GM18909 (cell line): Measurements from ENCODE around the gene RIMKLB.
"Not testable (repeated sequence)": the region's sequence is repeated elsewhere in the genome, so short reads cannot be mapped to it uniquely, and the experiment has no call there.

Experiments
- ATAC-seq: cut with Tn5 transposase; IDR thresholded peaks from one replicate; pipeline ENCODE4 v1.9.1; 2021; ENCODE audit warnings: mild to moderate bottlenecking; ENCODE audit not compliant: unreplicated experiment, poor library complexity

RIMKLB gene

DNA sequence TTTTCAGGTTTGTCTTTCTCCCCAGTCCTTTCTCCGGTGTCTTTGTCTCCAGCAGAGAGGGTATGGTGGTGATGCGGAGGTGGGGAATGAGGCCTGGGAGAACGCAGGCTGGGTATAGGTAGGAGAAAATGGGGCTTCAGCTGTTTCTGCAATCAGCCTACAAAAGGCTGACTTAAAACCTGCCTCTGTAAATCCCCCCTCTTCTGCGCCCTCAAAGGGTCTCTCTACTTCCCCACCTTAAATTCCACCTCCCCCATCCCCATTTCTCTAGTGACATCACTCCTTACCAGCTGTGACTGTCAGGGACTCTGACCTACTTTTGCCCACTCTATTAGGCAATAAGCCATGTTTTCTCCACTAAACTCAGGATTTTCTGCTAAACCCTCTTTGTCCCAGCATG is 8.1 kb upstream of the RIMKLB start:
- no peak for ATAC-seq

DNA sequence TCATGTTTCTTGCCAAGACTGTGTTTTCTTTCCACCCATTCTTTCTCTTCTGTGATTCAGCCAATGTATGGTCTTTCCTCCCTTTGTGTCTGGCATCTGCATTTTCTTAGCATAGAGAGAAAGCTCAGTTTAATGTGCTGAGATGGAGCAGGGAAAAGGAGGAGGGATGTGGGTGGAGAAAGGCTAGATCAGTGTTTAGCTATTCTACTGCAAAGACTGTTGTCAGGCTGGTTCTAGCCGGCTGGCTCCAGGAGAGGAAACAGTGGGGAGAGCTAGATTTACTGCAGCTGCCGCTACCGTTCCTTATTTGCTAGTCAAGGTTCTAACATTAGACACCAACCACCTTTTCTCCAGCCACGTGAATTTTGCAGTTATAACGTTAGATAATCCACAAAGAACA is 5.2 kb upstream of the RIMKLB start:
- ATAC-seq, result no peak

DNA sequence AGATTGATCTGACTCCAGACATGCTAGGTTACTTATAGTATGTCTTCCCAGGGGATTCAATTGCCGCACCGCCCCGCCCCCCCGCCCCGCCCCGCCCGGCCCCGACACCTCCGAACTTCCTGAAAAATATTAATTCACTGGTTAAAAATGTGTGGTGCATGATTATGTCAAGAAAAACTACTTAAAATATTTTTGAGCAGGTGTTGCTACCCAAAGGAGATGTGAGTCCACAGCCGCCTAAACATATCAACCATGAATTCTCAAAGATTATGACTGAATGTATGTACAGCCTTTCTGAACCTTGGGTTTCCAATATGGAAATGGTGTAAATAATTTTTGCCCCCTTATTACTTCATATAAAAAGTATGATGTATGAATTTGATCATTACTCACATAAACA is 2.7 kb upstream of the RIMKLB start:
- ATAC-seq, result no peak

DNA sequence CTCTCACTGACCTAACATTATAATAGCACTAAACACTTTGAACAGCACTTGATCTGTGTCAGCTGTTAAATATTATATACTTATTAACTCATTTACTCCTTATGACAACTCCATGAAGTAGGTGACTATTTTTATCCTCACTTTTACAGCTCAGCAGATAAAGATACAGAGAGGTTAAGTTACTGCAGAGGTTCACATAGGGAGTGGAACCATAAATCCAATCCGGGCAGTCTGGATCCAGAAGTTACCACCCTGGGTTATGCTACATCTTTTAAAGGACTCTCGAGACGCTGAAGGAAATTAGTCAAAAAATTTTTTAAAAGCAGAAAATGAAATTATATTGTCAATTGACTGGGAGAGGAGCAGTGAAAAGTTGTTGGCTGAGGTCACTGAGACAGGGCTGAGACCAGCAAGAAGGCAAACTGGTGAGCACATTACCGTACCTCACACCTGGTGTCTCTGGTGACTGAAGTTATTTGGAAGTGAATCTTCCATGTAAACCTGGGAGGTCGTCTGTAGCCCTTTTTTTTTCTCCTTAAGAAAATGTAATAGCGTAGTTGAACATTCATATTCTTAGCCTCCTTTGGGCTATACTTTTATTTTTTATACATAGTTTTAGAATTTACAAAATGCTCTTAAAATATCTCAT is 1.2 kb upstream of the RIMKLB start:
- ATAC-seq, result no peak

DNA sequence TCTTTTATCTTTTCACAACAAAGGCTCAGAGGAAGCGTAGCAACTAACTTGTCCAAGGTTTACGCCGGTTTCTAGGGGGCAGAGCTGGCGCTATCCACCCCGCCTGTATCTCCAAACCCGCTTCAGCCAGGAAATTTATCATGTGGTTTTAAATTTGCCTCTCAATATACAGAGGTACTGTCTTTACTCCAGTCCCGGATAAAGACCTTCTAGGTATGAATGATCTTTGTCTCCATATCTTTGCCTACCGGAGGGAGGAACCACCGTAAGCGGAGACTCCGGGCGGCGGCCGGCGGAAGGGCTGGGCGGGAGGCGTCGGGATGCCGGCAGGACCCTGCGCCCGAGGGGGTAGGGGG is 693 bp upstream of the RIMKLB start:
- ATAC-seq, result peak; percentile 29

DNA sequence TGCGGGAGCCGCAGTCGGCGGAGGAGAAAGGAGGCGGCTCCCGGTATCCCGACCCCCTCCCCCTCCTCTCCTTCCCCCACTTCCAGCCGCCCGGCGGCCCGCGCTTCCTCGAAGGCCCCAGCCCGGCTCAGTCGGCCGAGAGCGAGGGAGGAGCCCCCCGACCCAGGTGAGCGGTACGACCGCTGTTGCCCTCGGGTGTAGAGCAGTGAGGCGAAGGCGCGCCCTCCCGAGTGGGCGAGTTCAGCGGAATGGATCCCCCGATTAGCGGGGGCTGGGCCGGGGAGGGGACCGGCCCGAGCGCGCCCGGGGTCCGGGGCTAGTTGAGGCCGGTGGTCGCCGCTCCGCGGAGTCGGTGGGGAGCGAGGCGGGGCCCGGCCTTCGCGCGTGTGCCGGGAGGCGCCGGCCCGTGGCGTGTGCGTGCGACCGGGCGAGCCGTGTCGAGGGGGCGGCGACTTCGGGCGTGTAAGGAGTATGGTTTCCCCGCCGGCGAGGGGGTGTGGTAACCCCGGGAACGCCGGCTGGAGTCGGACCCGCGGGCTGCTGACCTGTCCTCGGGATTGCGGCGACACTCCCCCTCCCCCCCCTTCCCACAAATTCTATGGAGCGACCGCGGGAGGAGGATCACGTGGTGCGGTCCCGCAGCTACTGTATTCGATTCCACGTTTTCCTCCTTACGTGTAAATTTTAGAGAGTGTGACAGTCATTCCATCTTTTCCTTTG is 501 bp downstream of the RIMKLB start:
- peak; percentile 46 for ATAC-seq

DNA sequence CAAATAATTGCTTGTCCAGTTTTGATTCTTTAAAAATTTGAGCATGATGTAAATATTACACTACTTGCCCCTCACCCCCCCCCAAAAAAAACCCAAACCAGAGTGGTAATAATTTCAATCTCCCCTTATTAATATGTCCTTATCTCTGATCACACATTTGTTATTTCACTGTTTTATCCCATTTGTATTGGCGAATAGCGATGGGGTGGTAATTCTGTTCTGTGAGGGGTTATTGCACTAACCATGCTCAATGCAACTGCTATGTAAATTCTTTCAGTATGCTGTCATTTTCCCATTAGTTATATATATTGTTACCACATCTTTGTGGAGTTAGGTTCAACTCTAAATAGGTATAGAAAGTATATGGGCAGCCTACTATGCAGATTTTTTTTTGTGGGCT is 1.1 kb downstream of the RIMKLB start:
- no peak for ATAC-seq

DNA sequence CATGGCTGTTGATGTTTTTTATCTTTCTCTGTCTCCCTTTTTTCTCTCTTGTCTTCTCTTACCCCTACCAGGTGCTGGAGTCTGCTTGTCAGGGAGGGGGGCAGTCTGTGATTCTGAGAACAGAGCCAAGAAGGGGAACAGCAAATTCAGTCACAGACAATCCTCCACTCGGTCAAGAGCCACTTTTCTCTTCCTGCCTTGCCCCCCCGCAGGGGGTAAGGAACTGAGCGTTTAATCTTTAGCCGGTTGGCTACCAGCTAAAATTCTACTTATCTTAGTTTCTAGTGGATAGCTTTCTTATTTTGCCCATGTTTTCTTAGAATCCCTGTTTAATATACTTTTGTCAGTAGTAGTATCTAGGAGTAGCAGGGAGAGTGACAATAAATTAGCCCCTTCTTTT is 1.9 kb downstream of the RIMKLB start:
- ATAC-seq, result no peak

DNA sequence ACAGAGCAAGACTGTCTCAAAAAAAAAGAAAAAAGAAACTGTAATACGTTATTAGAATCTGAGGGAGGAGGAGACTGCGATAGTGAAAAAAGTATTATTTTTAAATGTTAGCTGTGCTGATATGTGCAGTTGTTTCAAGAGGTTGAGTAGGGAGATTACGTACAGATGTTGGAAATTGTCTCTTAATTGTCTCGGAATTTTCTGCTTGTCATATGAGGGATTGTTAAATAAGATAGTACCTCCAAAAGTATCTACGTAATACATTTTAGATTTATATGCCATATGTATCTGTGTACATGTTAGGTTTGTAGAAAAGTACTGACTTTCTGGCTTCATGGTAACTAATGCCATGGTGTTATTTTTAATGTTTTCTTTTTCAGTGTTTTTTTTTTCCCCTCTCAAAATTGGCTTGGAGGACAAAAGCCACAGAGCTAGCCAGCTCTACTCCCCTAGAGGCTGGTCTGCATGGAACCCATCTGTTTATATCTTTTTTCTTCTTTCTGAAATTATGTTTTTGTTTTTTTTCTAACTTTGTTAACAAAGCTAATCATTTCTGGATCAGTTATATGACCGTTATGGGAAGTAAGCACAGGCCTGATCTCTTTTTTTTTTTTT is 3.4 kb downstream of the RIMKLB start:
- no peak for ATAC-seq

DNA sequence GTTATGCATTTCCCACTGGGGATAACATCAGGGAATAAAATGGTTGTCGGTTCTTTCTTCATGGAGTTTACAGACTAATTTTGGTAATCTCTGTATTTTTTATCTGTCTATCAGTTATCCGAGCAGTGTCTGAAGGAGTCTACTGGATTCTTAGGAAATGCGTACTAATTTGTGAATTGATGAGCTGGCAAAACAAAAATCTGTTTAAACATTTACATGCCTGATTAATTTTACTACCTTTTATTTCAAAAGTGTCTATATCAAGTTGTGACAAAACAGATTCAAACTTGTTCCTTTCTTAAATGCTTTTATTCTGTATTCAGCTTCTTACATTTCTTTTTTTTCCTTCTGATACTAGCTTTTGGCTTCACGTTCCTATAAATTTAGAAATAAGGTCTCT is 4.4 kb downstream of the RIMKLB start:
- ATAC-seq, result no peak

DNA sequence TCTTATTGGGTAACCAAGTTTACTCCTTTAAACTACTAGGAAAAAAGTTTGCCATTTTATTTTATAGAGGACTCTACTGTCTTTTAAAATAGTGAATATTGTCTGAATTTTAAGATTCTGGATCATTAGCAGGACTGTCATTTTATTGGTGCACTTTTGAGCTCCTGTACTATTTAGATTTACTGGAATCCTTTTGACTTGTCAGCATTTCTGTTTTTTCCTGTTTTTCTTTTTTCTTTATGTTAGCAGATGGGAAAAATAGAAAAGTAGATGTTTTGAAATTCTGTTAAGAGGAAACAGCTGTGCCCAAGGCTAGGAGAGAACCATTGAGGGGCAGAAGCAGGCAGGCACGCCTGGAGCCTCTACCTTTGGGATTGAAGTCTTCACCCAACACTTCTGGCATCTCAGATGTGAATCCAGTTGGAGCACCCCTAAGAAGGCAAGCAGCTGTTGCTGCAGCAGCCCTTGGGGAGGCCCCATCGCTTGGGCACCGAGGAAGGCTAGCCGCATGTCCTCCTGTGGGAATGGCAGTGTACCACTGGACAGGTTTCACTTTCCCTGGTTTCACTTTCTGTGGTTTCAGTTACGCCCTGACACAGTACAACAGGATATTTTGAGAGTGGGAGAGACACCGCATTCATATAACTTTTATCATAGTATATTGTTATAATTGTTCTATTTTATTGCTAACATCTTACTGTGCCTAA is 11.5 kb downstream of the RIMKLB start:
- ATAC-seq, result no peak

DNA sequence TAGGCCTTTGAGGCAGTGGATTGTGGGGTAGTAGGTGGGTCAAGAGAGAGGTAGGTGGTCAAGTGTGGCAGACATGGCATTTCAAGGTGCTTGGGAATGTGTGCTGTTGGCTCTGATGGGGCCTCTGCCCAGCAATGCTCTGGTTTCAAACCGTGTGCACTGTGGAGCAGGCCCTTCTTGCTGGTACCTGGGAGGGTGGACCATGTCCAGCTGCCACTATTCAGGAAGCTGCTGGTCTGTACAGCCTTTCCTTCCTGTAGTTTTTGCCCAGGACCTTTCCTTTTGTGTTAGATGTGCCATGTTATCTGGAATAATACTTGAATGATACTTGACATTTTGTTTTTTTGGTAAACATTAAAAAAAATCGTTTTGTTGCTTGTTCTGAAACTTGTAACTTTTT is 14.8 kb downstream of the RIMKLB start:
- no peak for ATAC-seq

DNA sequence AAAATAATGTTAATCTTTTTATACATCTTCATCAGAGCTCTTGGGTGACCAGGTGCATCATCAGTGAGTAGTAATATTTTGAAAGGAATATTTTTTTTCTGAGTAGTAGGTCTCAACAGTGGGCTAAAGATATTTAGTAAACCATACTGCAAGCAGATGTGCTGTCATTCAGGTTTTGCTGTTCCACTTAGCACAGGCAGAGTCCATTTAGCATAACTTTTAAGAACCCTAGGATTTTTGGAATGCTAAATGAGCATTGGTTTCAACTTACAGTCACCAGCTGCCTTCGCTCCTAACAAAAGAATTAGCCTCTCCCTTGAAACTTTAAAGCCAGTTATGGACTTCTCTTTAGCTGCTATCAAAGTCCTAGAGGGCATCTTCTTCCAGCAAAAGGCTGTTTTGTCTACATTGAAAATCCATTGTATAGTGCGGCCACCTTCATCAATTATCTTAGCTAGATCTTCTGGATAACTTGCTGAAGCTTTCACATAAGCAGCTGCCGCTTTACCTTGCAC is 24.6 kb downstream of the RIMKLB start:
- no peak for ATAC-seq

DNA sequence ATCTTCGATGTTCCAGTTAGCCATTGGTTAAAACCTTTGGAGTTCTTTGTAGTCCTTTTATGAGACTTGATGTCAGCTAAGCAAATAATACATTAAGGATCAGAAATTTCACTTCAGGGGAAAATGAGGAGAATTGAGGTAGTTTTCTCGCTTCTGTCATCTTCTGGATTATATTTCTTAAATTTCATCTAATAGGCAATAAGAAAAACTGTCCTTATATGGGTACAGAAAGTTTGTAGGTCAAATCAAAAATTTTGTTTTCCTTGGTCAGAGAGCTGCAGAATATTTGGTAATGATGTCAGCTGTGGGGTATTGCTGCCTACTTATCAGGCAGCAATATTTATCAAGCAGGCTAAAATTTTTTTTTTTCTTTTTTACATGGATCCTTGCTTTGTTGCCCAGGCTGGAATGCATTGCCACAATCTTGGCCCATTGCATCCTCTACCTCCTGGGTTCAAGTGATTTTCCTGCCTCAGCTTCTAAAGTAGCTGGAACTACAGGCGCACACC is 37.1 kb downstream of the RIMKLB start:
- ATAC-seq, result no peak

DNA sequence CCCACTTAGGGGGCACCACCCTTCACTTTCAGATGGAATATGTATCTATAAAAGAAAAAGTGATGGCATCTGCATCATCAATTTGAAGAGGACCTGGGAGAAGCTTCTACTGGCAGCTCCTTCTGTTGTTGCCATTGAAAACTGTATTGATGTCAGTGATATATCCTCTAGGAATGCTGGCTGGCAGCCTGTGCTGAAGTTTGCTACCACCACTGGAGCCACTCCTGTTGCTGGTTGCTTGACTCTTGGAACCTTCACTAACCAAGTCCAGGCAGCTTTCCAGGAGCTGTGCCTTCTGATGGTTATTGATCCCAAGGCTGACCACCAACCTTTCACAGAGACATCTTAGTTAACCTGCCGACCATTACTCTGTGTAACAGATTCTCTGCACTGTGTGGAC is 44.7 kb downstream of the RIMKLB start:
- no peak for ATAC-seq

DNA sequence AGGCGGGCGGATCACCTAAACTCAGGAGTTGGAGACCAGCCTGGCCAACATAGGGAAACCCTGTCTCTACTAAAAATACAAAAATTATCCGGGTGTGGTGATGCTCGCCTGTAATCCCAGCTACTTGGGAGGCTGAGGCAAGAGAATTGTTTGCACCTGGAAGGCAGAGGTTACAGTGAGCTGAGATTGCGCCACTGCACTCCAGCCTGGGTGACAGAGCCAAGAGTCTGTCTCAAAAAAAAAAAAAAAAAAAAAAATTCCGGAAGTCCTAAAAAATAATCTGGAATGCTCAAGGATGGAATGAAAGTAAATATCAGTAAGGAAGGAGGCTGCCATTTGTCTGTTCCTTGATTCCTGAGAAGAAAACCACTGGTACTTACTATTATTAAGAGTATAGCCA is 45.3 kb downstream of the RIMKLB start:
- ATAC-seq, result not testable (repeated sequence)

DNA sequence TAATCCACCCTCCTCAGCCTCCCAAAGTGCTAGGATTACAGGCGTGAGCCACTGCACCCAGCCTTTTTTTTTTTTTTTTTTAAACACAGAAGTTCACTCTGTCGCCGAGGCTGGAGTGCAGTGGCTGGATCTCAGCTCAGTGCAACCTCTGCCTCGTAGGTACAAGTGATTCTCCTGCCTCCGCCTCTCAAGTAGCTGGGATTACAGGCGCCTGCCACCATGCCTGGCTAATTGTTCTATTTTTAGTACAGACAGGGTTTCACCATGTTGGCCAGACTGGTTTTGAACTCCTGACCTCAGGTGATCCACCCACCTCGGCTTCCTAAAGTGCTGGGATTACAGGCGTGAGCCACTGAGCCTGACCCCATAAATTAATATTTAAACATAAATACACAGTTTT is 47.8 kb downstream of the RIMKLB start:
- not testable (repeated sequence) for ATAC-seq

DNA sequence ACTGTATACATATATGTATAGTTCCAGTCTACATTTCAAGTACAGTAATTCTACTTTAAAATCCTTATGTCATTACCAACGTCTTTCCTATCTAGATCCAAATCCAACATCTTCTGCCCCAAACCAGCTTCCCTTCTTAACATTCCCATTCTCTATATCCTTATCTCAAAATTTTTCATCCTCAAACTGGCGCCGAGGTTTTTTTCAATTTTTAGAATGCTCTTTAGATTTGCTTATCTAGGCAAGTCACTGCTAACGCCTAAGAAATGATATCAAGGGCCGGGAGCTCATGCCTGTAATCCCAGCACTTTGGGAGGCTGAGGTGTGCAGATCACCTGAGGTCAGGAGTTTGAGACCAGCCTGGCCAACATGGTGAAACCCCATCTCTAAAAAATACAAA is 48.3 kb downstream of the RIMKLB start:
- ATAC-seq, result no peak

DNA sequence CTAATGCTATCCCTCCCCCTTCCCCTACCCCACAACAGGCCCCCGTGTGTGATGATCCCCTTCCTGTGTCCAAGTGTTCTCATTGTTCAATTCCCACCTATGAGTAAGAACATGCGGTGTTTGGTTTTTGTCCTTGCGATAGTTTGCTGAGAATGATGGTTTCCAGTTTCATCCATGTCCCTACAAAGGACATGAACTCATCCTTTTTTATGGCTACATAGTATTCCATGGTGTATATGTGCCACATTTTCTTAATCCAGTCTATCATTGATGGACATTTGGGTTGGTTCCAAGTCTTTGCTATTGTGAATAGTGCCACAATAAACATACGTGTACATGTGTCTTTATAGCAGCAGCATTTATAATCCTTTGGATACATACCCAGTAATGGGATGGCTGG is 62.3 kb downstream of the RIMKLB start:
- not testable (repeated sequence) for ATAC-seq

DNA sequence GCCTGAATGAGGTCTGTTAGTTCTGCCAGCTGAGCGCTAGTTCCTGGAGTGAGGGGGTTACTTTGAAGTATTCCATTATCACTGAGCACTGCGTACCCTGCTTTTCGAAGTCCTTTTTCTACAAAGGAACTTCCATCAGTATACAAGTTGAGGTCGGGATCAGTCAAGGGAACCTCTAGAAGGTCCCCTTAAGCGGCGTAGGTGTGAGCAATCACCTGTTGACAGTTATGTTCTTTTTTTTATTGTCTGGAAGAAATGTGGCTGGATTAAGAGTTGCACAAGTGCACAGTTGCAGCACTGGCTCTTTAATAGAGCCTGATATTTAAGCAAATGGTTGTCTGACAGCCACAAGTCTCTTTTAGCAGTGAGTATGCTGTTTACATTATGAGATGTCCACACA is 64.9 kb downstream of the RIMKLB start:
- ATAC-seq, result not testable (repeated sequence)

DNA sequence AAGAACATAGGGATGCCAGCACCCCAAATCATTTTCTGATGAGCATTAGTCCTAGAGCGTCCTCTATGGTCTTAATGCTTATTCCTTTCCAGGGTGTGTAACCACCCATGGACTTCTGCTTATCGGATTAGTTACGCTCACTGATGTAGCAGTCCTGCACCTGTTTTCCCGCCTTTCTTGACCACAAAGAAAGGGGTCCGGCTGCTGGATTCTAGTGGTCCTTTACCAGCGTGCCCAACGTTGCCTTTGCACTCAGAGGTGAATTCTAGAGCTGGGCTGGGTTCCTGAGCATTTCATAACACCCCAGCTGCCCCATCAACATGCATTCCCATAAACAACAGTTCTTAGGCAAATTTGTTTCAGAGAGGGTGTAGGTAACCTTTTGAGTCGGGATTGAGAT is 68.3 kb downstream of the RIMKLB start:
- ATAC-seq, result not testable (repeated sequence)
